AG04449 (cell line): Measurements from ENCODE around the gene PSMF1.

Source experiments
- CTCF ChIA-PET: fragments of 350-600 bp; formaldehyde crosslinking; extraction: SDS; loops from one replicate; lab custom pipeline; 2021; ENCODE audit warnings: antibody characterized with exemption; lab: Yijun Ruan, JAX
- POLR2A ChIA-PET: fragments of 400-600, 350-600 bp; formaldehyde crosslinking; extraction: SDS; loops from one replicate; lab custom pipeline; 2020; ENCODE audit warnings: antibody characterized with exemption, inconsistent platforms; lab: Yijun Ruan, JAX
- DNase-seq: peaks from one replicate; pipeline ENCODE4 v3.0.0-alpha.2; 2010; ENCODE audit warnings: low read depth, low spot score
- H3K4me3 ChIP-seq: 2 replicates; pipeline ENCODE4 v1.5.1; 2011; ENCODE audit warnings: low read depth, mild to moderate bottlenecking, control low read depth, low read length
- TF ChIP-seq, protein P1 (sequence below): IDR thresholded peaks from one replicate; pipeline ENCODE4 v1.5.1; 2011; ENCODE audit warnings: mild to moderate bottlenecking, moderate library complexity, low read length, control low read depth, inconsistent platforms; ENCODE audit not compliant: insufficient read depth; ENCODE audit errors: missing control alignments

The PSMF1 gene

DNA sequence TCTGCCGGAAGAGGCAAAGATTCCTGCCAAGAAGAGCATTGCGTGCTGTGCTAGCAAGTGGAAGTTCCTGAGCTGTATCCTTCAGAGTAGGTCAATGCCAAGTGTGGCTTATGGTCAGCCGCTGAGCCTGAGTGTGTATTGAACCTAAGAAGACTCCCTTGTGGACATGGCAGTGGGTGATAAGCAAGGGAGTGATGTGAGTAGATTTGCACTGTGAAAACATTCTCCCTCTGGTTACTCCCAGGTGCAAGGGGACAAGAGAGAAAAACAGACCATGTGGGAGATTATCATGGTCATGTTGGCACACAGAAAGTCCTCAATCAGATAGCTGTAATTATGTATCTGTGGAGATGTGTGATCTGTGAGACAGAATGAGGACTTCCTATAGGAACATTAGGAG lies 72.4 kb downstream of the PSMF1 start:
- no peak overlapping the region for H3K4me3 ChIP-seq
- no peak for DNase-seq
- ChIA-PET CTCF (interaction anchor here (0.9 kb wide), 1 partner anchor 22 kb away, joined by 3 read pairs; no protein-coding TSS in a partner anchor), POLR2A (no interaction called here)
- TF ChIP-seq, protein P1, sequence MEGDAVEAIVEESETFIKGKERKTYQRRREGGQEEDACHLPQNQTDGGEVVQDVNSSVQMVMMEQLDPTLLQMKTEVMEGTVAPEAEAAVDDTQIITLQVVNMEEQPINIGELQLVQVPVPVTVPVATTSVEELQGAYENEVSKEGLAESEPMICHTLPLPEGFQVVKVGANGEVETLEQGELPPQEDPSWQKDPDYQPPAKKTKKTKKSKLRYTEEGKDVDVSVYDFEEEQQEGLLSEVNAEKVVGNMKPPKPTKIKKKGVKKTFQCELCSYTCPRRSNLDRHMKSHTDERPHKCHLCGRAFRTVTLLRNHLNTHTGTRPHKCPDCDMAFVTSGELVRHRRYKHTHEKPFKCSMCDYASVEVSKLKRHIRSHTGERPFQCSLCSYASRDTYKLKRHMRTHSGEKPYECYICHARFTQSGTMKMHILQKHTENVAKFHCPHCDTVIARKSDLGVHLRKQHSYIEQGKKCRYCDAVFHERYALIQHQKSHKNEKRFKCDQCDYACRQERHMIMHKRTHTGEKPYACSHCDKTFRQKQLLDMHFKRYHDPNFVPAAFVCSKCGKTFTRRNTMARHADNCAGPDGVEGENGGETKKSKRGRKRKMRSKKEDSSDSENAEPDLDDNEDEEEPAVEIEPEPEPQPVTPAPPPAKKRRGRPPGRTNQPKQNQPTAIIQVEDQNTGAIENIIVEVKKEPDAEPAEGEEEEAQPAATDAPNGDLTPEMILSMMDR: no peak

DNA sequence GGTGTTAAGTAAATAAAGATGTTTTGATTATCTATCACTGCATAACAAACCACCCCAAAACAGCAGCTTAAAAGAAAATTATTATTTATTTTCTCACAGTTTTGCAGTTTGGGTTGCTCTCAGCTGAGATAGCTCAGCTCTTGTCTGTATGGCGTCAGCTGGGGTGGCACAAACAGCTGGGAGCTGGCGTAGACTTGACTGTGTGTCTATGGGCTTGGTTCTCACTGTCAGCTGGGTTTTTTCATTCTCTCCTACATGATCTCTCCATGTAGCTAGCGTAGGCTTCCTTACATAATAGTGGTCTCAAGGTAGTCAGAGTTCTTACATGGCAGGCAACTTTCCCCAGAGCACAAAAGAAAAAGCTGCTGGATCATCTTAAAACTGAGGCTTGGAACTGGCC lies 72.9 kb downstream of the PSMF1 start:
- ChIA-PET POLR2A (no interaction called here), CTCF (interaction anchor here (0.9 kb wide), 1 partner anchor 22 kb away, joined by 3 read pairs; no protein-coding TSS in a partner anchor)
- DNase-seq: no peak
- TF ChIP-seq, protein P1: no peak
- H3K4me3 ChIP-seq: no peak overlapping the region

DNA sequence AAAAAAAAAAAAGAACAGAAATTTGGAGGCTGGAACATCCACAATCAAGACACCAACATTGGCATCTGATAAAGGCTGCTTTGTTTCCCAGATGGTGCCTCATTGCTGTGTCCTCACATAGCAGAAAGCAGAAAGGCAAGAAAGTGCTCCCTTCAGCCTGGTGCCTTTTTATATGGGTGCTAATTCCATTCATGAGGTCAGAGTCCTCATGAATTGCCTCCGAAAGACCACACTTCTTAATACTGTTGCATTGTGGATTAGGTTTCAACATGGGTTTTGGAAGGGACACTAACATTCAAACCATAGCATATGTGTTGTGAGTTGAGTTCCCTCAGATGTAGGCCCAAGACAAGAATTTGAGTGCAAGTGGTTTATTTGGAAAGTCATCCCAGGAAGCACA lies 76.8 kb downstream of the PSMF1 start:
- TF ChIP-seq, protein P1: no peak
- POLR2A ChIA-PET: no interaction called here
- no peak overlapping the region for H3K4me3 ChIP-seq
- DNase-seq: no peak
- CTCF ChIA-PET: no interaction called here

DNA sequence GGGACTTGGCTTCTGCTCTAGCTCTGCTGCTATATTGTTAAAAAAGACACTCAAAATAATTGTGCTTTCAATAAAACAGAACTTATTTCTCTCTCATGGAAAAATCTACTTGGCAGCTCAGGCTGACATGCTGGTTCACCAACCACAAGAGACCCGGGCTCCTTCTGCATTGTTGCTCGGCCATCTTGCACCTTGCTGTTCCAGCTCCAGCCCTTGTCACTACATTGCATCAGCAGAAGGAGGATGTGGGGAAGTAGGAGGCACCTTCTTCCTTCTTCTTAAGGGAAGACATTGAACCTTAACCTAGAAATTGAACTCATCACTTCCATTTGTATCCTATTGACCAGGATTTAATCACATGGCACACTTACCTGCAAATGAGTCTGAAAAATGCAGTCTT lies 78.2 kb downstream of the PSMF1 start:
- POLR2A ChIA-PET: no interaction called here
- H3K4me3 ChIP-seq: no peak overlapping the region
- CTCF ChIA-PET: interaction anchor here (0.9 to 1.0 kb wide), 2 partner anchors 10 to 13 kb away, joined by 3 read pairs; no protein-coding TSS in a partner anchor
- TF ChIP-seq, protein P1: no peak
- no peak for DNase-seq

DNA sequence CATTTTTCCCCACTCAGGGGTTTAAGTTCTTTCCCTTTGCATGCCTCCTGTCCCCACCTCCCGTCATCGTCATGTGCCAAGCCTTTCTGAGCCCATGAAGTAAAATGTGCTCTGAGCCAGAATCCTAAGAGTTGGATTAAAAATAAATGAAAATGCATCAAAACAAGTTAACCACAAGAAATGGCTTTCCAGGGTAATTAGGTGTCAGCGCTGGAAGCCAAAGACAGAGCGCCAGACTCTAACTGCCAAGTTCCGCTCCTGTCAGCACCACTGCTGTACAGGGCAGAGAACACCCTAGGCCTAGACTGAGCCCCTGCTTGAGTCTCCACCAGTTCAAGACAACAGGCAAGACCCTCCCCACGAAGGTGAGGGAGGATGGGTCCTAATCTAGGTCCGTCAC lies 79.4 kb downstream of the PSMF1 start:
- TF ChIP-seq, protein P1: no peak
- ChIA-PET CTCF (no interaction called here), POLR2A (no interaction called here)

DNA sequence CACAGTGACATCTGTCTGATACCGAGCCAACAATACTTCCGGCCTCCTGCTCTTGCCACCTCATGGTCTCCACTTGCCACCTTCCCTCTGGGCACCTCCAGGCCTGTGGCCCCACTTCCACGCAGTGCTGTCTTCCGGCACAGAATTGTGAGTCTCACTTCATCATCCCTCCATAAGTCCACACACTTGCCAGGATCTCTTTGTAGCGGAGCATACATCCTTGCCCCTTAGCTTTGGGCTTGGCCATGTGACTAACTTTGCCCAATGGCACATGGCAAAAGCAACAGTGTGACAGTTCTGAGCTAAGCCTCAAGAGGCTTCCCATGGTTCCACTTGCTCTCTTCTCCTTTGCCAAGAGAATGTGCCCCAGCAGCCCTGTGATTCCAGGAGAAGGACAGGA lies 80.3 kb downstream of the PSMF1 start:
- TF ChIP-seq, protein P1: no peak
- POLR2A ChIA-PET: no interaction called here
- no peak for DNase-seq
- CTCF ChIA-PET: interaction anchor here (2.2 to 2.5 kb wide), 3 partner anchors 11 to 22 kb away, joined by 6 to 14 read pairs (median 6); no protein-coding TSS in a partner anchor
- no peak overlapping the region for H3K4me3 ChIP-seq

More for the DNA sequence above, 79.4 kb downstream of the PSMF1 start:
- DNase-seq: no peak
- H3K4me3 ChIP-seq: no peak overlapping the region
